NCI-H748 (cell line): ENCODE measurements around the gene TRMT10C.
"Not testable (repeated sequence)": the region's sequence is repeated elsewhere in the genome, so short reads cannot be mapped to it uniquely, and the experiment has no call there.

ENCODE experiments used
- DNase-seq: peaks from one replicate; lab custom pipeline; 2025; ENCODE audit not compliant: unreplicated experiment; lab: John Stamatoyannopoulos, UW

The TRMT10C gene

GRCh38 chr3:101561630-101562328, at the start of gene TRMT10C:
TRMT10C (plus strand) TSS chr3:101561868; CDS start chr3:101564782, 2,914 bp downstream.
- peak; percentile 90 for DNase-seq

GRCh38 chr3:101512396-101512645, 49.3 kb upstream of the TRMT10C start:
- DNase-seq, result no peak

- peak; percentile 78 for DNase-seq
Measured at GRCh38 chr3:101512646-101513418, 48.8 kb upstream of the TRMT10C start, which contains the start of gene SENP7. SENP7 (minus strand) TSS chr3:101513212; CDS start chr3:101513130, 82 bp downstream.

DNA sequence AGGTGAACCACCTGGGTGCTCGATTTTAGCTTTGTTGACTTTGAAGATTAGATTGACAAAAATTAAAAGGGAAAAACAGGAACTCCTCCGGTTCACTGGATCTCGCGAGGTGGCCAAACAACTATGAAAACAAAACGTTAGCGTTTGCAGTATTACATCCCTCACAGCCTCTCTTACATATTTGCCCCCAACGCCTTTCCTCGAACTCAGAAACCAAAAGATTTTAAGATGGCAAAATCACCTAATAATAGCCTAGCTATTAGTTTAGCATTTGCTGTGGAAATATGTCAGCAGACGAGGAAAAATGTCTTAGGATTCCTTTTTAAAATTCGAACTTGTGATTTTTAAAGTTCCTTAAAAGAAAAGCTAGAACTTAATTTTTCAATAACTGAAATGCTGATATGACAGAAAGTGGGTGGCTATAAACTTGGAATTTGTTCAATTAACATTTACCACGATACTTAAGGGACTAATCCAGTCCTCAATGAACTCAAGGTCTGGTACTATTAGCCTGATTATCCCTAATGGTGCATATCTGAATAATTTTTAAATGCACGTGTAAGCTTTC, 48.2 kb upstream of the TRMT10C start:
- DNase-seq, result no peak

DNA sequence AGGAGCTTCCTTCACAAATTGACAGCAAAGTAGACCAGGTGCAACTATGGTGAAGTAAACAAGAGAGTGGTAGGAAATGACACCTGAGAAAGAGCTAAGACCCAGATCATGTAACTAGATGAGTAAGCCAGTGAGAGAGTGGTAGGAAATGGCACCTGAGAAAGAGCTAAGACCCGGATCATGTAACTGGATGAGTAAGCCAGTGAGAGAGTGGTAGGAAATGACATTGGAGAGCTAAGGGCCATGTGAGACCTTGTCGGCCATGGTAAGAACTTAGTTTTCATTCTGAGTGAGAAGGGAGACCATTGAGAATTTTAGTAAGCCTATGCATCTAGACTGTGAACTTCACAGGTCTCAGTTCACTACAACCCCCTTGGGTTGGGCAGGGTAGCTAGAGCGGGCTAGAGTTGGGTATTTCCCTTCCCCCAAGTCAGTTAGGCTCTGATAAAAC, 43.2 kb upstream of the TRMT10C start:
- no peak for DNase-seq

DNA sequence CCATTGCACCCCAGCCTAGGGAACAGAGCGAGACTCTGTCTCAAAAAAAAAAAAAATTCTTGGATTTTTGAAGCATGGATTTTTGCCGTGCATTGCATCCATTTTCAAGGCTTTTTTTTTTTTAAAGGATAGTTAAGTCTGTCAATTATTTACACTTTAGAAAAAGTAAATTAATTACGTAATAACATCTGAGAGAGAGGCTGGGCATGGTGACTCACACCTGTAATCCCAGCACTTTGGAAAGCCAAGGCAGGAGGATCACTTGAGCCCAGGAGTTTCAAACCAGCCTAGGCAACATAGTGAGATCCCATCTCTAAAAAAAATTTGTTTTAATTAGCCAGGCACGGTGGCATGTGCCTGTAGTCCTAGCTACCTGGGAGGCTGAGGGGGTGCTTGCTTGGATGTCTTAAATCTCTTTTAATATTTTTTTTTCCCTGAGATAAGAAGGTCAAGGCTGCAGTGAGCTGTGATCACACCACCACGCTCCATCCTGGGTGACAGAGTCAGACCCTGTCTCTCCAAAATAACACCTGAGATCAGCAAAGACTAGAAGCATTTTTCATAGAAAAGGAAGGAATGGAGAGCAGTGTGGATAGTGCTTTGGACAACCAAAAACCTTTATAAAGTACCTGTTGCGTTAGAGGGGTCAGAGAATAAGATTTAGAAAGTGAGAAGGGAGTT, 41.8 kb upstream of the TRMT10C start:
- no peak for DNase-seq

- DNase-seq, result no peak
Measured at GRCh38 chr3:101521211-101521701, 40.4 kb upstream of the TRMT10C start.

DNA sequence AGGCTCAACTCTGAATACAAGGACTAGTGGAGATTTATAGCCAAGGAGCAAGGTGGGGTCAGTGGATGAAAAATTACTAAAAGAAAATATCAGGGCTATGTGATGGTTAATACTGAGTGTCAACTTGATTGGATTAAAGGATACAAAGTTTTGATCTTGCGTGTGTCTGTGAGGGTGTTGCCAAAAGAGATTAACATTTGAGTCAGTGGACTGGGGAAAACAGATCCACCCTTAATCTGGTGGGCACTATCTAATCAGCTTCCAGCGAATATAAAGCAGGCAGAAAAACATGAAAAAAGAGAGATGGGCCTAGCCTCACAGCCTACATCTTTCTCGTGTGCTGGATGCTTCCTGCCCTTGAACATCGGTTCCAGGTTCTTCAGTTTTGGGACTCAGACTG, 34.2 kb upstream of the TRMT10C start:
- no peak for DNase-seq

- DNase-seq, result no peak
Measured at GRCh38 chr3:101527906-101528305, 33.8 kb upstream of the TRMT10C start.

DNA sequence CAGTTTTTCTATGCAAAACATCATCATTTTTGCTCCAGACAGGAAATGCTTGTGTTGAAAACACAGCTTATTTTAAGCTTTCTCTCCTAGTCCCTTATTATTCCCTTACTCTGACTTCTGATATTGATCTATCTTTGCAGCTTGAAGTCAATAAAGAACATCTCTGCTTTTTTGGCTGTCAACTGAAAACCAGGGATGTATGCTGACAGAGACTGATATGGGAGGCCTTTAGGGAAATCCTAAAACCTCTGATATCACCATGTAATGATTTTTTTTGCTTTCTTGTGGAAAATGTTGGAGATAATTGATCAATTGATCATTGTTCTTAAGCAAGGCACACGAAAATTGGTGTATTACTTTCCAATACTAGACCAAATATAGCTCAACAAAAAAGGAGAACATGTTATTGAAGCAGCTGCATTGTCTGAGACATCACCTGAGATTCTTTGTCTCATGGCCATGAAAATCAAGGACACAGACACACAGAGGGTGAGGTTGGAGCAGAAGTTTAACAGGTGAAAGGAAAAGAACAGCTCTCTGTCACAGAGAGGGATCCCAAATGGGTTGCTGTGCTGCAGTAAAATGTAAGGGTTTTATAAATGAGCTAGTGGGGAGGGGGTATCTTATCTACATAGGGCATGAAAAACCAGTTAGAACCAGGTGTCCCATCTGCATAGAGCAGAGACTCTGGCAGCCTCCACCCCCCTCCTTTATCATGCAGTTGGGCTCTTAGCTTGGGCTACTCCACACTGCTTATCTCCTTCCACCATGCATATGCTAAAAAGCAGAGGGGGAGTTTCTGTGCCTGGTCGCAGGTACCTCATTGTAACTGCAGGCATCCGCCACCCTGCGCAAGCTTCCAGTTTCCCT, 31.6 kb upstream of the TRMT10C start:
- DNase-seq, result no peak

- DNase-seq, result no peak
Measured at GRCh38 chr3:101530686-101531047, 31.0 kb upstream of the TRMT10C start.

GRCh38 chr3:101531473-101532086, 30.1 kb upstream of the TRMT10C start:
- no peak for DNase-seq

DNA sequence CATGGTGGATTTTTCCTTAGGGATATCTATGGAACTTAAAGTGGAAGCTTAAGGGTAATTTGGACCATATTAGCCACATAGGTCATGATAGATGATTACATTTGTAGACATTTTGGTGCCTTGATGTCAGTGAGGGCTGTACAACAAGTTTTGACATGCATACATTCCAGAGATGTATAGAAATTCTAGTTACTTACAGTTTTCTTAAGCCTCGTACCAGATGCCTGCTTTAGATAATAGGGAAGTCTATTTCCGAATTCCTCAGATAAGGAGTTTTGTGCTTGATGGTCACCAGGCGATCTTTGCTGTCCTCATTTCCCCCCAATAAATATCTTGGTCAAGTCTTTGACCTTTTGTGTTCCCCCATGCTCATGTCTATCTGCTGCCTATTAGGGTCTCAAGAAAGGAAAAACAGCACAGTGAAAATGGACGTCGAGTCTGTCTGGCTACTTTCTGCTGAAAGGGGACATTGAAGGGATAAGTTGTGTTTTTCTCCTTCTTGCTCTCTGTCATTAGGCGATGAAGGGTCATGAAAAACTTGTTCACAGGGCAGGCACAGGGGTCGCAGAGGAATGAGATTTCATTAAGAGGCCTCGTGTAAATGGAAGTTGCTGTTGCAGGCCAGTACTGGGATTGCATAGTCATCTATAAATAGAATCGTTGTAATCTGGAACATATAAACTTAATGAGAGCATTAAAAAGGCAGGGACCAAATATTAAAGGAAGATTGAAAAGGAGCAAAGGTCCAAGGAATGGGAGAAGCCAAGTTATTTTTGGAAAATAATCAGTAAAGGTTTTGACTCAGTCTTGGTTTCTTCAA, 28.7 kb upstream of the TRMT10C start:
- no peak for DNase-seq

GRCh38 chr3:101533603-101533968, 28.1 kb upstream of the TRMT10C start:
- DNase-seq, result no peak

GRCh38 chr3:101535221-101535620, 26.4 kb upstream of the TRMT10C start:
- DNase-seq, result no peak

DNA sequence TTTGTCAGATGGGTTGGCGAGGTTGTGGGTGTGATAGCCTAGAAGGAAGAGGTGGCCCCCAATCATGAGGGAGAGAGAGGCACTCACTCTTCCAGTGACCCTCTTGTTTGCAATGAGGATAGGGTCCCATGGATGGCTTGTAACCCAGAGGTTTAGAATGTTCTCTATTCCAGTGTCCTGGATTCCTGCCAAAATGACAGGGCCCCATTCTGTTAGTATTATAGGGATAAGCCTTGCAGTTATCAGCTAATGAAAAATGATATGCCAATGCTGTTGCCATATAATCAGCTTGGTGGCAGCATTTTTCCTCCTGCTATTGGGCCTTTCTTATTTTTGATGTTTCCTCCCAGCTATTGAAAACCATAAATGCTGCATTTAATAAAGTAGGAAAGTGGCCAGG, 25.4 kb upstream of the TRMT10C start:
- no peak for DNase-seq

DNA sequence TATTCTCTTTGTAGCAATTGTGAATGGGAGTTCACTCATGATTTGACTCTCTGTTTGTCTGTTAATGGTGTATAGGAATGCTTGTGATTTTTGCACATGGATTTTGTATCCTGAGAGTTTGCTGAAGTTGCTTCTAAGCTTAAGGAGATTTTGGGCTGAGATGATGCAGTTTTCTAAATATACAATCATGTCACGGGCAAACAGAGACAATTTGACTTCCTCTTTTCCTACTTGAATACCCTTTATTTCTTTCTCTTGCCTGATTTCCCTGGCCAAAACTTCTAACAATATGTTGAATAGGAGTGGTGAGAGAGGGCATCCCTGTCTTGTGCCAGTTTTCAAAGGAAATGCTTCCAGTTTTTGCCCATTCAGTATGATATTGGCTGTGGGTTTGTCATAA, 24.7 kb upstream of the TRMT10C start:
- not testable (repeated sequence) for DNase-seq

DNA sequence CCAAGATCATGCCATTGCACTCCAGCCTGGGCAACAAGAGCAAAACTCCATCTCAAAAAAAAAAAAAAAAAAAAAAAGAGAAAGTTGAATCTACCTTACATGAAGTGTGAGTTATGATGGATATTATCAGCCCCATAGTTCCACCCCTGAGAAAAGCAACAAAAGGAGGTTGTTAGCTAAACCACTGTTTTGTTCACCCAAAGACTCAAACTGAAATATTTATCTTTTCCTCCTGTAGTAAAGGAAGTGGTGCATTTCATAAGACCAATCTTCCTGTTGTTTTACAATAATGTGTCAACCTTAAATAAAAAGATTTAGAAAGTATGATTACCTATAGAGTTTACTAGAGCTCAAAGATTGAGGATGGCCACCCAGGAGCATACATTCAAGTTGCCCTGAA, 18.7 kb upstream of the TRMT10C start:
- DNase-seq, result no peak

DNA sequence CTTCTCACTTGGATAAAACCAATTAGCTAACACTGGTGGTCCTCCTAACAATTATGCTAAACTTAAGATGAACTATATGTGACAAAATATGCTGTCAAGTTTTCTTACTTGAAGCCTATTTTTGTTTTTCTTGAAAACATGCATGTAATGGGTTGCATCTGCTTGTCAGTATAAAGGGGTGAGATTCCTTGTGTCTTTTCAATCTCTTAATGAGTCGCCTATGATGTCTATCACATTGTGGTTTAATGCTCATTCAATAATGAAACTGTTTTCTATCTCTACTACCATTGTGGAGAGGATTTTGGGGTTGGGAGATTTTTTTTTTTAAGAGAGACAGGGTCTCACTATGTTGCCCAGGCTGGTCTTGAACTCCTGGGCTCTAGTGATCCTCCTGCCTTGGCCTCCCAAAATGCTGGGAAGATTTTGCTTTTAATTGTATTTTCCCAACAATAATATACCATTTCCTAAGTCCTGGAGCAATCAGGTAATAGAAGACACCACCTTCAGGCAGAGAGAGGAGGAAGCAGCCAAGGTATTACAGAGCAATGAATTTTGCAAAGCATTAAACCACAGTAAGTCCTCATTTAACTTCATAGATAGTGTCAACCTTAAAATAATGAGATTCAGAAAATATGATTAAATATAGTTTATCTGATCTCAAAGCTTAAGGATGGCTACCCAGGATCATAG, 17.4 kb upstream of the TRMT10C start:
- no peak for DNase-seq
